Kidney (tissue), 14 donors: Measurements from ENCODE around the gene LRRC32. TPM values are rescaled to one million over a fixed set of nuclear protein-coding genes. Genes with fewer than 3 reads are reported as not detected.

Experiments used
- DNase-seq, 5 donors: peaks; one replicate each; pipeline ENCODE4 v3.0.0-alpha.2; 2013 to 2020
- FAIRE-seq: peaks from 2 replicates; lab custom pipeline; 2012; peaks lifted over from hg19 to GRCh38; lab: Jason Lieb, UNC
- H3K27ac ChIP-seq, 2 donors: one replicate each; pipeline ENCODE4 v1.7.0; 2013; ENCODE audit warnings: low read depth in 2 of 2, low read length in 2 of 2, inconsistent platforms in 1 of 2
- H3K27me3 ChIP-seq: one replicate; pipeline ENCODE4 v1.7.1; 2013; ENCODE audit warnings: low read length, inconsistent platforms; ENCODE audit not compliant: control insufficient read depth, insufficient read depth
- H3K36me3 ChIP-seq, 3 donors: one replicate each; pipeline versions ENCODE4 v1.7.0 to v1.7.1; 2013; ENCODE audit warnings: low read length in 3 of 3, control low read depth in 1 of 3, inconsistent platforms in 1 of 3; ENCODE audit not compliant: insufficient read depth in 3 of 3, control insufficient read depth in 2 of 3
- H3K4me1 ChIP-seq, 3 donors: one replicate each; pipeline versions ENCODE4 v1.7.0 to v1.7.1; 2013; ENCODE audit warnings: low read length in 3 of 3, inconsistent platforms in 1 of 3, low read depth in 1 of 3; ENCODE audit not compliant: control insufficient read depth in 2 of 3, insufficient read depth in 2 of 3
- H3K4me3 ChIP-seq, 3 donors: one replicate each; pipeline versions ENCODE4 v1.7.0 to v1.8.1; 2013; ENCODE audit warnings: low read length in 3 of 3, control low read depth in 1 of 3, inconsistent platforms in 1 of 3
- H3K9ac ChIP-seq, 3 donors: one replicate each; pipeline versions ENCODE4 v1.7.0 to v1.7.1; 2013; ENCODE audit warnings: low read length in 3 of 3, control low read depth in 1 of 3, inconsistent platforms in 1 of 3
- H3K9me3 ChIP-seq, 3 donors: one replicate each; pipeline versions ENCODE4 v1.7.0 to v1.7.1; 2013; ENCODE audit warnings: low read length in 3 of 3, control low read depth in 1 of 3, inconsistent platforms in 1 of 3; ENCODE audit not compliant: control insufficient read depth in 2 of 3, insufficient read depth in 1 of 3
- CTCF ChIP-seq: IDR thresholded peaks from 3 replicates; pipeline ENCODE4 v1.5.1; 2012; ENCODE audit warnings: mild to moderate bottlenecking, moderate library complexity, borderline replicate concordance; ENCODE audit not compliant: insufficient read depth; ENCODE audit errors: extremely low read depth
- intact Hi-C: fragments of 100-400 bp; cut with DNase I; formaldehyde crosslinking; loops from one replicate; pipeline ENCODE4 v1.11.1; 2022
- polyA plus RNA-seq: library from polyadenylated mRNA; stranded (reverse); fragments of 350-450 nt; fragmentation: Illumina TruSeq; extraction: RNeasy Lipid Tissue Mini Kit (QIAGEN cat#74804); gene quantifications from one replicate; pipeline ENCODE4 v1.2.3, GENCODE V29; 2014; ENCODE audit warnings: low read depth, low replicate concordance; ENCODE audit not compliant: insufficient read depth
- total RNA-seq: library from RNA; stranded (reverse); fragmentation: NEBNext Ultra II Directional; extraction: Animal tissue kit (Norgen Biotek cat#: 25700); gene quantifications from one replicate; pipeline ENCODE4 v1.2.1, GENCODE V29; 2021
- donor health status: control.
- donor health status: control.
- donor health status: control.
- donor health status: control.
- donor health status: control.
- donor health status: DM: yes; HTN: yes; CAD: no.
- donor health status: Normal renal cell carcinoma (clear cell type).

The LRRC32 gene
- total and polyA plus RNA-seq, 2 donors from 2014 or later: 105 to 136 TPM

DNA sequence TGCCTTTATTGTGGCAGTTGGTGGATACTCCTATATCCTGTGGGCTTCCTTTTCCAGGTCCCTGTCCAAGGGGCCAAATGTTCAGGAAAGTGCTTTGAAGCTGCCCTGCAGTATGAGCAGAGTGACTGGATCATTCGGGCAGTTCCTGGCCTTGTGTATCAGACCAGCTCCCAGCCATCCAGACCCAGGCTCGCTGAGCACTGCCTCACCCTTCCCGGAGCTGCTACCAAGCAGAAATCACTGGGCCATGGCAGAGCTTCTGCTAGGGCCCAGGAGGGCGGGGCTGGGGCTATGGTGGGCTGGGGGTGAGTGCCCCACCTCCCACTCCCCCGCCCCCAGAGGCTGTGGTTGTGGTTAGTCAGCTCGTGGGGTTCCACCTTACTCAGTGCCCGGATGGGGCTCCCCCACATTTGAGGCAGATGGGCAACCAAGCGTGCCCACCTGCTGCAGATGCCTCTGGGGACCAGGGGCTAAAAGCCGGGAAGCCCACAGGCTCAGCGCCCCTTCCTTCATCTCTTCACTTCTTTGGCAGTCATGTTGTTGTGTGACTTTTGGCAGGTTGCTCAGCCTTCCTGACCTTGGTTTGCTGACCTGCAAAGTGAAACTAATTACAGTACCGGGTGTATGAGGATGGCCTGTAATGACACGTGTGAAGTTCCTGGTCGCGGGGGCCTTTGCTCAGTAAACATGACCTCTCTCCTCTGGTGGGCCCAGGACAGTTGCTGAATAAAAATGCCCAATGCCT, 2.1 kb upstream of the LRRC32 start:
- no peak for FAIRE-seq

GRCh38 chr11:76671626-76672309, 1.2 kb upstream of the LRRC32 start:
- Histone ChIP-seq H3K27ac (peak overlapping the region; percentile 81 to 87), H3K4me1 (peaks cover 0 to 10% (median 0%) of the 10 kb centered on the region in 3 donors), H3K9me3 (no peaks in the 10 kb centered on the region), H3K9ac (no peak overlapping the region), H3K27me3 (no peaks in the 10 kb centered on the region), H3K36me3 (no peaks in the 10 kb centered on the region), H3K4me3 (peak overlapping the region in 1 of 3 donors; percentile 81)
- intact Hi-C loops: no loop called here
- FAIRE-seq (no peak), DNase-seq (no peak)
- no peak for TF ChIP-seq CTCF

More for the DNA sequence above, 2.1 kb upstream of the LRRC32 start:
- peak overlapping the region; percentile 16 to 87 for H3K27ac ChIP-seq
- H3K4me3 ChIP-seq: no peak overlapping the region
- intact Hi-C loops: no loop called here
- no peak for TF ChIP-seq CTCF
- H3K4me1 ChIP-seq: peaks cover 0 to 12% (median 0%) of the 10 kb centered on the region in 3 donors
- H3K9me3 ChIP-seq: no peaks in the 10 kb centered on the region
- H3K36me3 ChIP-seq: no peaks in the 10 kb centered on the region
- peak; percentile 53 to 86 (median 65) for DNase-seq
- H3K9ac ChIP-seq: no peak overlapping the region
- no peaks in the 10 kb centered on the region for H3K27me3 ChIP-seq

DNA sequence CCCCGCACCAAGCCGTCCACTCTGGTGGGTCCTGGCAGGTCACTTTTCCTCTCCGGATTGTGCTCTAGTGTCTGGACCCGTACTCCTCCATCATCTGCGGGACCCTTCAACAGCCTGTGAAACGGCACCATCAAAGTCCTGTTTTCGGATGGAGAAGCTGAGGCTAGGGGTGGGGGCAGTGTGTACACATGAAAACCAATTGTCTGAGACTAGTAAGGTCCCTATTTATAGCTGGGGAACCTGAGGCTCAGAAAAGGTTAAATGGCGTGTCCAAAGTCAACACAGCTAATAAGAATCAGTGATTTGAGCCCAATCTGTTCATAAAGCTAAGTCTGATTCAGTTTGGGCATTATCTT, 668 bp upstream of the LRRC32 start:
- Histone ChIP-seq H3K9ac (no peak overlapping the region), H3K36me3 (no peaks in the 10 kb centered on the region), H3K27me3 (no peaks in the 10 kb centered on the region), H3K9me3 (no peaks in the 10 kb centered on the region), H3K27ac (peak overlapping the region; percentile 81 to 87), H3K4me1 (peaks cover 0 to 10% (median under 1%) of the 10 kb centered on the region in 3 donors), H3K4me3 (peak overlapping the region in 1 of 3 donors; percentile 81)
- intact Hi-C loops: no loop called here
- FAIRE-seq: no peak
- no peak for DNase-seq
- no peak for TF ChIP-seq CTCF
